ENCODE measurements around the gene ABHD14A.

ABHD14A gene

DNA sequence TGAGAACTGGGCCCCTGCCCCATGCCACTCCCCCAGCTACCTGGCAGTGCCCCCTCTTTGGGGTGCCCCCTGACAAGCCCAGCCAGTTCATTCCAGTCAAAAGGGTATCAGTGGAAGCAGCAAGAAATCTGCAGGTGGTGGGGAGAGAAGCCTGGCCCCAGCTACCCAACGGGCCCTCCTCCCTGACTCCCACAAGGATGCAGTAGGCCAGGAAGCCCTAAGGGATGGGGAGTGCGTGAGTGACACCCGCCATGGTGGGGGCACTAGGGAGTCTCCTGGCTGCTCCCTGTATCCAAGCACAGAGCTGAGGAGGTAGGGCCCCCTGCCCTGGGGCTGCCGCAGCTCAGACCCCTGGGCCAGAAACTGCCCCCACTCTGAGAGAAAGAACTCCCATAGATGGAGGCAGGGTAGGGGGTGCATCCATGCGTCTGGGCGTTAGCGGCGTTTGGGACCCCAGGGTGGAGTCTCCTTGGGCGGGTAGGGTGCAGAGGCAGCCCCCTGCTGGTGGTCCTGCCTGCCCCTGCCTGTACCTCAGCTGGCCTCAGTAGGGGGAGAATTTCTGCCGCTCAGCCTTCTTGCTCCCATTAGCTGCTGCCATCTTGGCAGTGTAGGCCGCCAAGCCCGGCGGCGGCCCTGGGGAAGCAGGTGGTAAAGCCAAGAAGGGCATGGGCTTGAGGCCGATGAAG lies 17.2 kb upstream of the ABHD14A start:
- no peak for DNase-seq (ENCODE audit: low spot score)

DNA sequence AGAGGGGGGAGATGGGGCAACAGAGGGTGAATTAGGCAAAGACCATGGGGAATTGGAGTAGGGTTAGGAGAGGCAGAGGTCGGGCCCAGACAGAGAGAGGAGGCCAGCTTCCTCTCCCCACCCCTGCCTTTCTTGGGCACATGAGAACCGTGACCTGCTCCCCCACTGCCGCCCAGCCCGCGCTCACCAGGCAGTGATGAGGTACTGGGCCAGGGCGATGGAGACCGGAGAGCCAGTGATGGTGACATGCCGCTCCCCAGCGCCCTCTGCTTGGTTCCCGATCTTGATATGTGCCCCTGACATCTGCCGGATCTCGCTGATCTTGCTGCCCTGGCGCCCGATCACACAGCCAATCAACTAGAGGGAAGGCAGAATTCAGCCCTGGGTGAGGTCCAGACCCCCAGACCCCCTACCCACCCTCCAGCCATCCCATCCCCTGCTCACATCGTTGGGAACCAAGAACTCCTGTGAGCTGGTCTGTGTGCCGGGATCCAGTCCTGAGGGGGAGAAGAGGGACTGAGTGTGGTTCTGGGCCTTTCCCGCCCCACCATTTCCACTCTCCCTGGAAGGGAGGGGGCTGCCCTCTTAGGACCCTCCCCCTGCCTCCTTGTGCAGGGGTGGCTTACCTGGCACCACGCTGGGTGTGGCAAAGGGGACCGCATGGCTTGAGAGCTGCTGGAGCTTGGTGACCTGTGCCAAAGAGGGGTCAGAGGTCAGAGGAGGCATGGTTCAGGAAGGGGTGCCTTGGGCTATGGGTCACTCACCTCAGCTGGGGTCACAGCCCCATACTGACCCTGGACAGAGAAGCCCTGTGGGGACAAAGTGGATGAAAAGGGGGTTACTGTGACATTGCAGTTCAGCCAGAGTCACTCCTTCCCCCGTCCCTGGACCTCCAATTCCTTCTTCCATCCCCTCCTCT lies 16.0 kb upstream of the ABHD14A start:
- DNase-seq (ENCODE audit: low spot score): no peak

DNA sequence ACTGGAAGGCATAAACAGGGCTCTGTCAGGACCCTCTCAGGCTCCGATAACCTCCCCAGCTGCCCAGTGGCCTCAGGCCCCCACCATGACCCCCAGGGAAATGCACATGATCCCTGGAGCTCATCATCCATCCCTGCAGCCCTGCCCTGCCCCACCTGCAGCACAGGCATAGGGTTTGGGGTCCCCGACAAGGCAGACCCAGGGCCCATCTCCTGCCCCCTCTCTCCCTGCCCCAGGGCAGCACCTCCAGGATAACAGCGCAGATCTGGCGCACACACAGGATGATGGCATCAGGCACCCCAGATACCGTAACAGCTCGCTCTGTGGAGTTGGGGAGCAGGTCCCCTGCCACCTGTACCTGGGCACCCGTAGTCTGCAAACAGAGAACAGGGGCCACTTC lies 15.2 kb upstream of the ABHD14A start:
- no peak for DNase-seq (ENCODE audit: low spot score)

DNA sequence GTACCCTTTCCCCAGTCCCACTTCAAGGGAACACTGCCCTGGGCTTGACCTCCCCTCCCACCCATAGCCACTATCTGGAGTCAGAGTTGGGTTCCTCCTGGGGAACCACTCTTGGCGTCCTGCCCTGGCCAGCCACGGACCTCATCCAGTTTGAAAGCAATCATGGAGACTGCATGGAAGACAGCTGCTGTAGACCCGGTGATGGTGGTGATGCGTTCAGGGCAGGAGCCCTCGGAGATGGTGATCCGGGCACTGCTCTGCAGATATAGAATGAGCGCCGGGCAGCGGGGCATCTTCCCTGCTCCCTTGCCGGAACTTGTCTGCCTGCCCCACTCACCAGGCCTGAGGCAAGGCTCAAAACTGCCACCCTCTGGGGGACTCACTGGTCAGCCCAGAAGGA lies 14.5 kb upstream of the ABHD14A start:
- DNase-seq (ENCODE audit: low spot score): no peak

DNA sequence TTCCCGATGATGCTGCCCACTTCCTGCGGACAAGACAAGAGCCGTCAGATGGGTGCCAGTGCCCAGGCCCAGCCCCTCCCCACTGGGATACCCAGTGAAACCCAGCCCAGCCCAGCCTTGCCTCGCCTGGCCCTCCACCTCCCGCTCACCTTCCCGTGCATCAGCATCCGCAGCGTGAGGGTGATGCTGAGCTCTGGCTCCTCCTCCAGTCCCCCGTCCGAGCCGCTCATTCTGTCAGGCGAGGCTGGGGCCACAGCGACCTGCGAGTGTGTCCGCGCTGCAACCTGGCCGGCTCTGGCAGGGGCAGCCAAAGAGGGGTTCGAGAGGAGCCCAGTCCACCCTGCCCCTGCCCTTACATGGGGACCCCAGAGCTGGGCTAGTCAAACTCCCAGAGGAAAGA lies 13.9 kb upstream of the ABHD14A start:
- DNase-seq (ENCODE audit: low spot score): no peak

DNA sequence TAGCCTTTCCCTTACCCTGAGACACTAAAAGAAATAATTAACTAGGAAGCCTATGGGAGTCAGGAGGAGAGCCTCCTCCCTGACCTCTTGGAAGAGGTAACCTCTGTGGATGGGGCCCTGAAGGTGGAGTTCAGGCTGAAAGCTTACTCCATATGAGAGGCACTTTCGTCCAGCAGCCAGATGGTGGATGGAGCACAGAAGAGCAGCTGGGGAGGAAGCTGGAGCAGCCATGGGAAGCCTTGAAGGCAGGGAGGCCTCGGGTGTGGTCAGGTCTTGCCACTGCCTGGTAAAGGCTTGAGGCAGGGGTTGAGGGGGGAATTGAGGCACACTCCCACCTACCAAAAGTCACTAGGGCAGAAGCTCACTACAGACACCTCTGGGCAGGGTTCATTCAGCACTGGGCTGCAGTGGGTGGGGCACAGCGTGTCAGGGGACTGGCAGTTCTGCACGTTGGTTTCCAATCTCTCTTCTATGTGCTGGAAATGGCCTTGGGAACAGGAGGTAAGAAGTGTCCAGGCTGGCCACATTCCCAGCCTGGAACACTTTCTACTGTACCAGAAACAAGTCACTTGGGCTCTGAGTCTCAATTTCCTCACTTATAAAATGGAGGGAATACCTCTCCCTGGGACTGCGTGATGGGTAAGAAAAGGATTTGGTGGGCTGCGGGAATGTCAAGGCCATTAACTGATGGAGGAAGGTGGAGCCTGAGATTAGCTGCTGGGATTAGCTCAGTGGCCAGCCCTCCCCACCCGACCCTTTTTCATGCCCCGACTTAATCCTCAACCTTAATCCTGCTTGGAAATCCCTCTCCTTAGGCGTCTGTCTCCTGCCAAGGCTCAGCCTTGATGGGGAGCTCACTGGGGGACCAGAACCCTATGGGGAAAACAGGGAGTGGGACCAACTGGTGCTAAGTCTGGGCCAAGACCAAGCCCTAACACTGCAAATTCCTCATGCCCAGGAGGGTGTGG lies 13.0 kb upstream of the ABHD14A start:
- no peak for DNase-seq (ENCODE audit: low spot score)

DNA sequence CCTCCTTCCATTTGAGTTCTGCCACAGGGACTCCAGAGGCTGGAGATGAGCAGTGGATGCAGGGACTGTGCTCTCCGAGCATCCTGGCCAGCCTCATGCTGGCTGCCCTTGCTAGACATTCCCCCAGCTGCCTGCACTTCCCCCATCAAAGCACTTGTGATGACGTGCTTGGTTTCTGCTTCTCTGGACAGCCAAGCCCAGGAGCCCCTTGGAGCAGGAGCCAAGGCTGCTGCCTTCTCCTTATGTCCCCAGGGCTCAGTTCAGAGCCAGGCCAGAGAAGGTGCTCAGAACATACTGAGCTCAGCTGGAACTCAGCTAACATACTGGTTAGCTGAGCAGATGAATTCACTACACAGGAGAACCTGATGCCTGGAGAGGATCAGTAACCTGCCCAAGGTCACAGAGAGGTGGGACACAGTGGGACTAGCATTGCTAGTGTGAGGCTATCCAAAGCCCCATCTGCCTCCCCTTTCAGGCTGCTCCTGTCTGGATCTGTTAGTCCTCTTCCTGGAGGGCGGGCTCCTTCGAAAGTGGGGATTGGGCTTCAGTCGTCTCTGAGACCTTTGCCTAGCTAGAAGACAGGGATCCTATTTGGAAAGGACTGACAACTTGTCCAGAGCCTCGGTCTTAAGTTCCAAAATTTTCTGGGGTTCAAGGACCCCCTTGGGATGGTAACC lies 11.9 kb upstream of the ABHD14A start:
- DNase-seq (ENCODE audit: low spot score): no peak

DNA sequence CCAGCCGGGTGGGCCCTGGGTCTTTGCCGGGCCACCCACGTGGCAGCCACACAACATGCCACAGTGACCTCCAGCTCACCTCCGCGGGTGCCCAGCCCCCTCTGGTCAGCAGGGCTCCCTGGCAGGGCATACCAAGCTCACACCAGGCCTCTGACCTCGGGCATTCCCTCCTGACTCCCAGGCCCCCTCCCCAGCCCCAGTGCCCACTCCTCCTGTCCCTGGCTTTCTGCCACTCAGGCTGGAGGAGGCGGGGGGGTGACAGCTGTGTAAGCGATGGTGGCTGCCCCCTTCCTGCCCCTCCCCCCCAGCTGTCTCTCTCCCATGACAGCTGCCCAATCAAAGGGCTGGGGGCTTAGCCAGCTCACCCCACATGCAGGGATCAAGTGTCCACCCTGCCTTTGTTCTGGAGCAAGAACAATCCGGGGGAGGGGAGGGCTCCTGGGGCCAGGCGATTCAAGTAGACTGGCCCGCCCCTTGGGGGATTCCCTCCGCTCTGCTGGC lies 10.9 kb upstream of the ABHD14A start:
- no peak for DNase-seq (ENCODE audit: low spot score)

DNA sequence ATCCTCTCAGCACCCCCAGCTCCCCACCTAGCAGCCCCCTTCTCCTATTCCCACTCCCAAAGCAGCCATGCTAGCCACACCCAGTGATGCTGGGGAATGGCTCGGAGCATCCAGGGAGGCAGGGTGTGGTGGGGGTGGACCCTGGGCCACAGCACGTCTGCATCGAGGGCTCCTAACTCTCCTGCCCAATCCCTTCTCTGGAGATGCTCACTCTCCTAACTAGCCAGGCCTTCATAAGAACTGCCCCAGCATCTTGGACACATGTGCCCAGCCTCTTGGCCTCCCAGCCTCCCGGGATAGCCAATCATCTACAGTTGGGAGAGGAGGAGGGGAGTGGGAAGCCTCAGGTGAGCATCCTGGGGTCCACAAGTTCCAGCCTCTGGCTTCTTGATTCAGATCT lies 10.3 kb upstream of the ABHD14A start:
- no peak for DNase-seq (ENCODE audit: low spot score)

DNA sequence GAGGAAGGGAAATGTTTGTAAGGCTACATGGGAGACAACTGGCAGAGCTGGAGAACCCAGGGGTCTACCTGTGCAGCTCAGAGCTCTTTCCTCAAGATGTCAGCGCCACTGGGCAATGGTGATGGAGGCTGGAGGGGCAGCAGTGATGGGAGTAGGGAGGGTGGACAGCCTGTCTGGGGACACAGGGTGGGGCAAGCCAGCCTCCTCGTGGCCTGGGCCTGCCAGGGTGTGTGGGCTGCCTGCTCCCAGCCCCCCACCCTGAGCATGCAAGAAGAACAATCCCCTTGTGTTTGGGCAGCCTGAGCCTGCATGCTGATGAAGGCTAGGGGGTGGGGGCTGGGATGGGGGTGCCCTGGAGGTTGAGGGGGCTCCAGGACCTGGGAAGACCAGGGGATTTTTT lies 8.8 kb upstream of the ABHD14A start:
- DNase-seq (ENCODE audit: low spot score): no peak

DNA sequence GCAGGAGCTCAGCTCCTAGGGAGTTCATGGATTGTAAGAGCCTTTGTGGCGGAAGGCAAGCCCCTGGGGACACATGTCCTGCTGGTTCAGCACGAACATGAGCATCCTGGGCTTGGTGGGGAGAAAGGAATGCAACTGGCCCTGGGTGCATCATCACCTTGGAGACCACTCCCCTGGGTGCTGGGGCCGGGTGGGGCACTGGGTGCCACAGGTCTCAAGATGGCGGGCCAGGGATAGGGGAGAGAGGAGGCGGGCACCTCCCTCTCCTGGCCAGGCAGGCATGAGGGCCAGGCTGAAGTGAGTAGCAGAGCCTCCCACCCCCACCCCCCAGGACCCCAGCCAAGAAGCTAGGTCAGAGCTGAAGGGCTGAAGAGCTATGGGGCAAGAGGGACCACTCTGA lies 8.4 kb upstream of the ABHD14A start:
- DNase-seq (ENCODE audit: low spot score): no peak

DNA sequence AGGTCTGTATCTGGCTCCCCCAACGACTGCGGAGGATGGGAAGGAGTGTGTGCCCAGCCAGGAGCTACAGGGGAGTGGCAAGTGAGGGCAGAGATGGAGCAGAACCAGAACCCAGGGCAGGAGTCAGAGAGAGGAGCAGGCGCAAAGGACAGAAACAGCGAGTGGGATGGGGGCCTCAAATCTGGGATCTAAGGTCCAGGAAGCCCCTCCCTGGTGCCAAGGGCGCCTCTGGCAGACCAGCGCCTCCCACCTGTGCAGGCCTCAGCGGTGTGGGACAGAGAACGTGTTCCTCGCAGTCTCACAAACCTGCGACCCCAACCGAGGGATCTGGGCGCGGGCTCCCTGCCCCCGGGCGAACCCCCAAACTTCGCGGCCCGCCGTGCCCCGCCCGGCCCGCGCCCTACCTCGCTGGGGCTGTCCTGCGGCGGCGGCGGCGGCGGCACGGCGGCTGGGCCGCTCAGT lies 7.9 kb upstream of the ABHD14A start:
- DNase-seq (ENCODE audit: low spot score): no peak

DNA sequence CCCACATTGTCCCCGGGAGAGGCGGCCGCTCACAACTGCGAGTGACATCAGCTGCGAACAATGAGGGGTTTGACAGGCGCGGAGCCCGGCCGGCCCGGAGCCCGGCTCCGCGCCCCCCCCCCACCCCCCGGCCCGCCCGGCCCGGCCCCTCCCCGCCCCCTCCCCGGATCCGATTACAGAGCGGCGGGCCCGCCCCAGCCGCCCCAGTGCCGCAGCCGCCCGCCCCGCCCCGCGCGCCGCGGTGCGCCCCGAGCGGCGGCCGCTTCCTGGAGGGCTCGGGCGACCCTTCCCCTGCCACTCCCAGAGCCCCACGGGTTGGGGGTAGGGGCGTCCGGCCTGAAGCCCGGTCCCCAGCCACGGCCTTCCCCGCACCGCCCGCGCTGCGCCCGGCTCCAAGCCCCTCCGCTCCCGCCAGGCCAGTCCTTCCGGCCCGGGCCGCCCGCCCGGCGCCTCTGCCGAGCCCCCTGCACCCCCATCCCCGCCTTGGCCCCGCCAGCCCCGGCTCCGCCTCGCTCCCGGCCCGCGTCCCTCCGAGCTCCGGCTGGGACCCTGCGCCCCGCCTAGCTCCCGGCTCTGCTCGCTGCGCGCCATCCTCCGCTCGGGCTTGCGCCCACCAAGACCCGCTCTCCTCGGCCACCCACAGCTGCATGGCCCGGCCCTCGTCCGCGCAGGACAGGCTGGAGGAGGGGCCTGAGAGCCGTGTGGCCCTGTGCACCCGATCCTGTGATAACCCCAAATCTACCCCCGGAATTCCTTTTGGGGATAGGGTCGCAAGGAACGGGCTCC lies 7.3 kb upstream of the ABHD14A start, which contains the start of gene PCBP4:
Gene PCBP4, minus strand, starts transcription at position 71 of the 786 bp plus-strand sequence. CDS start 6,214 bp downstream, outside the sequence.
- DNase-seq (ENCODE audit: low spot score): peak; percentile 27

DNA sequence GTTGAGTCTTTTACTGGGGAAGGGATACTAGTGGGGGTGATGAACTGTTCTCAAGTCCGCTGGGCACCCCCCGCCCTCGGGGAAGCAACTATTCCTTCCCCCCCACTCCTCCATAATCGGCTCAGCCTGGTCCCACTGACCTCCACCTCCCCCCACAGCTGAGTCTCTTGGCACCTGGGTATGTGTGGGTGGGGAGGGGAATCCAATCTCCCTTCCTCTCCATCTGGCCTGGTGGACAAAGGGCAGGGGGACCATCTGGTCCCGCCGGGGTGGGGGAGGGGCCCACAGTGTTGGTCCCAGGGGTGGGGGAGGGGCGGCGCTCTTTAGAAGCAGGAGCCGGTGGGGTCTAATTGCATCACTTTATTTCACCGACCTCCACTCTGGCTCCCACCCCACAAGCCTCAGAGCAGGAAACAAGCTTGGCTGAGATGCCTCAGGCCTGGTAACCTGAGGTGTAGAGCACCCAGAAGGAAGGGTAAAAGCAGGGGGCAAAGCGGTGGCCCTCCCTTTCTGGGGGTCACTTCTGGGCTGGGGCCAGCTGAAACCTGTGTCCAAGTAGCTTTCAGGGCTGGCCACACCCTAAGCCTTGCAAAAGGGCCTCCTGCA lies 6.6 kb upstream of the ABHD14A start:
- no peak for DNase-seq (ENCODE audit: low spot score)

DNA sequence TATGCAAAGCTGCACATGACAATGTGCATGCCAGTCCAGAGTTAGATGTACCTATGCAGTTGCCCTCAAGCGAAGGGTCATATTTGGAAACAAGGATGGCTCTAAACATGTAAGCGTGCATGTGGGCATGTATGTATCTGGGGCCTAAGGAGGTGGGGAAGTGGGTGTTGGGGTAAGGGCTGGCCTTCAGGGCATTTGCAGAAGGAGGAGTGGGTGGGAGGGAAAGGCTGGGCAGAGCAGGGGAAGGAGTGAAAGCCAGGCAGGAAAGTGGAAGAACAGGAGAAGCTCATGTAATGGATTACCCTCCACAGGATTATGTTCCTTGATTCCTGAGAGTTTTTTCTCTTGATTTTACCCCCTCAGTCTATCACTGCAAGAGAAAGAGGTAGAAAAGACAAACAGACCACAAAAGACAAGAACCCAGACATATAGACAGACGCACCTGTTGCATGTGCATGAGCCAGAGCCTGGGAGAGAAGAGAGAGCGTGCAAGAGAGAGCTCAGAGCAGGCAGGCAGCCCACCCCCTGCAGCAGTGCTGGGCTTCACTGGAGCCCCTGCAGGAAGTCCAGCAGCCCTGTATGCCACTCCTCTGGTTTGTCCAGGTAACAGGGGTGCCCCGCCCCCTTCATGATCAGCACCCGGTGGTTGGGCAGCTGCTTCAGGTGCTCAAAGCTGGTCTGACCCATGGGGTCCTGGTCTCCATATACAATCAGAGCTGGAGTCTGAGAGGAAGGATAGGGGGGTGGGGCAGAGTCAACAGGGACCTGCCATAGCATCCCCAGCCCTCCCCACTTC lies 5.8 kb upstream of the ABHD14A start:
- DNase-seq (ENCODE audit: low spot score): no peak

DNA sequence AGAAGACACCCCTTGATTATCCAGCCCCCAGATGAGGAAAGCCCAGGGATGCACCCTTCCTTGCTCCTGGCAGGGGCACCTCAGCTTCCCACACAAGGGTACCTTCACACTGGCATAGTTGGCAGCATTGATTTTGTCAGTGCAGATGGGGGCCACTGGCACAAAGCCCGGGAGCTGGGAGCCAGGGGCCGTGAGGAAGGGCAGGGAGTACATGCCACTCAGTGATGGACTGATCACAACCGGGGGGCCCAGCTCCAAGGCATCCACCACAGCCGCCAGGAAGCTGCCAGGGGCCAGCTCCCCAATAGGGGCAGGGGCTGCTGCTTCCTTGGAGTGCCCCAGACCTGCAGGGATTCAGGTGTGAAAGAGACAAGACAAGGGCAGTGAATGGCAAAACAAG lies 5.0 kb upstream of the ABHD14A start:
- no peak for DNase-seq (ENCODE audit: low spot score)

DNA sequence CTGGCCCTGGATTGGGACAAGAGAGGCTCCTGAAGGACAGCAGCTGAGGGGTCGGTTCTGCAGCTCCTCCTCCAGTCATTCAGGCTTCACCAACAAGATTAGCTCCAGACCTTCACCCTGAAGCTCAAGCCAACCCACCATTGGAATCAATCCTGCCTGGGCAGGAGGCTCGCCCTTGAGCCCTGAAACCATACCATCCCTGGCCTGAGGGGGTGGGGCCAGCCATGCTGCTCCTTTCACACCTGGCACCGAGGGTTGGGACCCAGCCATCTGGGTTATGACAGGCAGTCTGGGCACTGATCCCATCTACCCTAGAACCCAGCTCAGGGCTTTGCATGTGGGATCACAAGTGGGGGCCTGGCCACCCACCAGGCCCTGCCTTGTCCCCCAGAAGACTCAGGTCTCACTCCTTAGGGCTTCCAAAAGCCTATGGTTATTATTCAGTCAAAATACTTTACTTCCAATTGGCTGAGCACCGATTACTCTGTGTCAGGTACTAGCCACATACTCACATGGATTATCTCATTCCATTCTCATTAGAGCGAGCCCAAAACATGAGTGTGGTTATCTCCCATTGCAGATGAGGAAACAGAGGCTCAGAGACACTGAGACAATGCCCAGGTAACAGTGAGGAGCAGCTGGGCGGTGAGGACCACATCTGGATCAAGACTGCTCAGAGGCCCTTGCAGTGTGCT lies 4.1 kb upstream of the ABHD14A start:
- no peak for DNase-seq (ENCODE audit: low spot score)

DNA sequence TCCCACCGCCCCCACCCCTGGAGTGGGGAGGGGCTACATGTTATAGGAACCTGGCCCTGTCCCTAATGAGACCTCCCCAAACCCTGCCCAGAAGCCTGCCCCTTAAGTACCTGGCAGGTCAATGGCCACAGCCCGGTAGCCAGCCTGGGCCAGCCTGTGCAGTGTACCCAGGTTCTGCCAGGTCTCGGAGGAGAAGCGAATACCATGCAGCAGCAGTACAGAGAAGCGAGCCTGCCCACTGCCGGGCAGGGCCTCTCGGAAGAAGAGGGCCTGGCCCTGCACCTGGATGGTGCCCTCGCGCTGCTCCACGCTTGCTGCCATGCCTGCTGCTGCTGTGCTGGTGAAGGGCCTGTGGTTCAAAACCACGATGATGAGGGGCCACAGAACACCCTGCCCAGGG lies 3.5 kb upstream of the ABHD14A start:
- DNase-seq (ENCODE audit: low spot score): no peak

Data from CD4-positive, alpha-beta T cell treated with Interleukin-2 at 100 ng/mL for 4 hours (primary cell).